ENCODE data around the gene RIPPLY1.

The RIPPLY1 gene

GRCh38 chrX:106905064-106905708 lies 2.0 kb upstream of the RIPPLY1 start:
- TF ChIP-seq FOXP2 (optimal IDR thresholded peaks at IDR 0.05; ENCODE audit: control extremely low read depth, extremely low read length, insufficient read depth) (no peak), POLR2AphosphoS5 (IDR thresholded peaks at IDR 0.05; ENCODE audit: borderline replicate concordance, low read depth, low read length) (no peak), EZH2 (IDR thresholded peaks at IDR 0.05) (no peak)
- H3K4me3 ChIP-seq = no peak overlapping the region
- no peaks in the 10 kb centered on the region for H3K9me3 ChIP-seq (ENCODE audit: low read depth, low read length)

GRCh38 chrX:106903856-106904528 lies 851 bp upstream of the RIPPLY1 start:
- H3K9me3 ChIP-seq (ENCODE audit: low read depth, low read length) = no peaks in the 10 kb centered on the region
- no peak overlapping the region for H3K9ac ChIP-seq (ENCODE audit: insufficient read length)
- TF ChIP-seq POLR2AphosphoS5 (IDR thresholded peaks at IDR 0.05; ENCODE audit: borderline replicate concordance, low read depth, low read length) = no peak
- no peak for TF ChIP-seq EZH2 (IDR thresholded peaks at IDR 0.05)
- no peak for TF ChIP-seq FOXP2 (optimal IDR thresholded peaks at IDR 0.05; ENCODE audit: control extremely low read depth, extremely low read length, insufficient read depth)
- DNase-seq (ENCODE audit: low read depth, low spot score) = no peak
- no peaks in the 10 kb centered on the region for H3K36me3 ChIP-seq (ENCODE audit: insufficient read depth, low read length)
- no peak overlapping the region for H3K4me3 ChIP-seq
- H3K27ac ChIP-seq = no peak overlapping the region

More at GRCh38 chrX:106905064-106905708, 2.0 kb upstream of the RIPPLY1 start:
- no peak for DNase-seq (ENCODE audit: low read depth, low spot score)
- Histone ChIP-seq H3K9ac (ENCODE audit: insufficient read length) (no peak overlapping the region), H3K27ac (no peak overlapping the region), H3K36me3 (ENCODE audit: insufficient read depth, low read length) (no peaks in the 10 kb centered on the region)

- no peaks in the 10 kb centered on the region for H3K9me3 ChIP-seq (ENCODE audit: low read depth, low read length)
- no peak for DNase-seq (ENCODE audit: low read depth, low spot score)
- no peak overlapping the region for H3K9ac ChIP-seq (ENCODE audit: insufficient read length)
- H3K27ac ChIP-seq = no peak overlapping the region
- no peak for TF ChIP-seq POLR2AphosphoS5 (IDR thresholded peaks at IDR 0.05; ENCODE audit: borderline replicate concordance, low read depth, low read length)
- H3K4me3 ChIP-seq = no peak overlapping the region
- H3K36me3 ChIP-seq (ENCODE audit: insufficient read depth, low read length) = no peaks in the 10 kb centered on the region
Observed at GRCh38 chrX:106902684-106903083, 457 bp downstream of the RIPPLY1 start.

- no peak for DNase-seq (ENCODE audit: low read depth, low spot score)
- H3K9ac ChIP-seq (ENCODE audit: insufficient read length) = no peak overlapping the region
- H3K27ac ChIP-seq = no peak overlapping the region
- no peaks in the 10 kb centered on the region for H3K36me3 ChIP-seq (ENCODE audit: insufficient read depth, low read length)
- no peaks in the 10 kb centered on the region for H3K9me3 ChIP-seq (ENCODE audit: low read depth, low read length)
- TF ChIP-seq POLR2AphosphoS5 (IDR thresholded peaks at IDR 0.05; ENCODE audit: borderline replicate concordance, low read depth, low read length) (no peak), FOXP2 (optimal IDR thresholded peaks at IDR 0.05; ENCODE audit: control extremely low read depth, extremely low read length, insufficient read depth) (no peak), EZH2 (IDR thresholded peaks at IDR 0.05) (no peak)
- H3K4me3 ChIP-seq = no peak overlapping the region
Observed at GRCh38 chrX:106901781-106902219, 1.3 kb downstream of the RIPPLY1 start.

GRCh38 chrX:106901341-106901740 lies 1.8 kb downstream of the RIPPLY1 start:
- Histone ChIP-seq H3K27ac (no peak overlapping the region), H3K4me3 (no peak overlapping the region), H3K9me3 (ENCODE audit: low read depth, low read length) (no peaks in the 10 kb centered on the region), H3K36me3 (ENCODE audit: insufficient read depth, low read length) (no peaks in the 10 kb centered on the region), H3K9ac (ENCODE audit: insufficient read length) (no peak overlapping the region)
- TF ChIP-seq FOXP2 (optimal IDR thresholded peaks at IDR 0.05; ENCODE audit: control extremely low read depth, extremely low read length, insufficient read depth) = no peak
- TF ChIP-seq POLR2AphosphoS5 (IDR thresholded peaks at IDR 0.05; ENCODE audit: borderline replicate concordance, low read depth, low read length) = no peak
- TF ChIP-seq EZH2 (IDR thresholded peaks at IDR 0.05) = no peak
- DNase-seq (ENCODE audit: low read depth, low spot score) = no peak

GRCh38 chrX:106899841-106900240 lies 3.3 kb downstream of the RIPPLY1 start:
- H3K27ac ChIP-seq = no peak overlapping the region
- H3K36me3 ChIP-seq (ENCODE audit: insufficient read depth, low read length) = no peaks in the 10 kb centered on the region
- no peak overlapping the region for H3K4me3 ChIP-seq
- H3K9ac ChIP-seq (ENCODE audit: insufficient read length) = no peak overlapping the region
- TF ChIP-seq POLR2AphosphoS5 (IDR thresholded peaks at IDR 0.05; ENCODE audit: borderline replicate concordance, low read depth, low read length) (no peak), EZH2 (IDR thresholded peaks at IDR 0.05) (no peak), FOXP2 (optimal IDR thresholded peaks at IDR 0.05; ENCODE audit: control extremely low read depth, extremely low read length, insufficient read depth) (no peak)
- H3K9me3 ChIP-seq (ENCODE audit: low read depth, low read length) = no peaks in the 10 kb centered on the region
- DNase-seq (ENCODE audit: low read depth, low spot score) = no peak

- DNase-seq (ENCODE audit: low read depth, low spot score) = no peak
- TF ChIP-seq EZH2 (IDR thresholded peaks at IDR 0.05) (no peak), POLR2AphosphoS5 (IDR thresholded peaks at IDR 0.05; ENCODE audit: borderline replicate concordance, low read depth, low read length) (no peak), FOXP2 (optimal IDR thresholded peaks at IDR 0.05; ENCODE audit: control extremely low read depth, extremely low read length, insufficient read depth) (no peak)
- Histone ChIP-seq H3K9me3 (ENCODE audit: low read depth, low read length) (no peaks in the 10 kb centered on the region), H3K4me3 (no peak overlapping the region), H3K27ac (no peak overlapping the region), H3K36me3 (ENCODE audit: insufficient read depth, low read length) (no peaks in the 10 kb centered on the region), H3K9ac (ENCODE audit: insufficient read length) (no peak overlapping the region)
Observed at GRCh38 chrX:106899276-106899675, 3.9 kb downstream of the RIPPLY1 start.

GRCh38 chrX:106898462-106898861 lies 4.7 kb downstream of the RIPPLY1 start:
- Histone ChIP-seq H3K36me3 (ENCODE audit: insufficient read depth, low read length) (no peaks in the 10 kb centered on the region), H3K9ac (ENCODE audit: insufficient read length) (no peak overlapping the region), H3K4me3 (no peak overlapping the region), H3K27ac (no peak overlapping the region), H3K9me3 (ENCODE audit: low read depth, low read length) (no peaks in the 10 kb centered on the region)
- no peak for DNase-seq (ENCODE audit: low read depth, low spot score)
- TF ChIP-seq EZH2 (IDR thresholded peaks at IDR 0.05) (no peak), FOXP2 (optimal IDR thresholded peaks at IDR 0.05; ENCODE audit: control extremely low read depth, extremely low read length, insufficient read depth) (no peak)
